Choroid plexus epithelial cell (primary cell): Measurements from ENCODE around the gene KCNJ12.
"Not testable (repeated sequence)": the region's sequence is repeated elsewhere in the genome, so short reads cannot be mapped to it uniquely, and the experiment has no call there.

Experiments
- DNase-seq: peaks from one replicate; pipeline ENCODE4 v3.0.0-alpha.2; 2010; ENCODE audit warnings: low read depth
- H3K4me3 ChIP-seq: 2 replicates; pipeline ENCODE4 v1.5.1; 2011; ENCODE audit warnings: low read depth, mild to moderate bottlenecking, control low read depth, low read length, moderate library complexity
- CTCF ChIP-seq: conservative IDR thresholded peaks from 2 replicates; pipeline ENCODE4 v1.5.1; 2011; ENCODE audit warnings: low read depth, mild to moderate bottlenecking, control low read depth, inconsistent platforms, low read length, moderate library complexity

KCNJ12 gene

GRCh38 chr17:21376081-21376758 lies at the start of gene KCNJ12:
KCNJ12 (plus strand) TSS chr17:21376357; CDS start chr17:21415343, 38,986 bp downstream.
- DNase-seq: peak; percentile 34
- peak within 1 kb of the TSS; percentile 49 for H3K4me3 ChIP-seq

GRCh38 chr17:21327921-21328320 lies 48.2 kb upstream of the KCNJ12 start:
- H3K4me3 ChIP-seq, DNase-seq: not testable (repeated sequence)

More at GRCh38 chr17:21376081-21376758, at the start of gene KCNJ12:
- TF ChIP-seq CTCF: no peak

GRCh38 chr17:21328778-21329177 lies 47.4 kb upstream of the KCNJ12 start:
- not testable (repeated sequence) for H3K4me3 ChIP-seq, DNase-seq

- no peak for TF ChIP-seq CTCF
- DNase-seq: no peak
- no peak overlapping the region for H3K4me3 ChIP-seq
Measured at GRCh38 chr17:21330436-21331160, 45.6 kb upstream of the KCNJ12 start.

- not testable (repeated sequence) for DNase-seq, H3K4me3 ChIP-seq
Measured at GRCh38 chr17:21336541-21337294, 39.4 kb upstream of the KCNJ12 start.

GRCh38 chr17:21337981-21338625 lies 38.1 kb upstream of the KCNJ12 start:
- H3K4me3 ChIP-seq, DNase-seq: not testable (repeated sequence)

- TF ChIP-seq CTCF: no peak
- no peak overlapping the region for H3K4me3 ChIP-seq
- DNase-seq: no peak
Measured at GRCh38 chr17:21339011-21339410, 37.1 kb upstream of the KCNJ12 start.

GRCh38 chr17:21339571-21339970 lies 36.6 kb upstream of the KCNJ12 start:
- H3K4me3 ChIP-seq, DNase-seq: not testable (repeated sequence)

- H3K4me3 ChIP-seq, DNase-seq: not testable (repeated sequence)
Measured at GRCh38 chr17:21340407-21340806, 35.8 kb upstream of the KCNJ12 start.

- not testable (repeated sequence) for DNase-seq, H3K4me3 ChIP-seq
Measured at GRCh38 chr17:21341279-21341678, 34.9 kb upstream of the KCNJ12 start.

- DNase-seq, H3K4me3 ChIP-seq: not testable (repeated sequence)
Measured at GRCh38 chr17:21341925-21342540, 34.1 kb upstream of the KCNJ12 start.

GRCh38 chr17:21343061-21343949 lies 32.9 kb upstream of the KCNJ12 start:
- not testable (repeated sequence) for DNase-seq

GRCh38 chr17:21344801-21345200 lies 31.4 kb upstream of the KCNJ12 start:
- not testable (repeated sequence) for DNase-seq

More at GRCh38 chr17:21343061-21343949, 32.9 kb upstream of the KCNJ12 start:
- H3K4me3 ChIP-seq: not testable (repeated sequence)

More at GRCh38 chr17:21344801-21345200, 31.4 kb upstream of the KCNJ12 start:
- H3K4me3 ChIP-seq: not testable (repeated sequence)
